Loucy (cell line): ENCODE results near the gene ZBTB21.

ENCODE experiments used
- CTCF ChIP-seq: fragments of 200-600 bp; sonication (generic); conservative IDR thresholded peaks from 2 replicates; pipeline ENCODE4 v1.5.1; 2014; ENCODE audit warnings: mild to moderate bottlenecking, antibody characterized with exemption, low read length
- EZH2phosphoT487 ChIP-seq: fragments of 200-600 bp; IDR thresholded peaks from 2 replicates; pipeline ENCODE4 v1.6.1; 2018; ENCODE audit warnings: antibody characterized with exemption, mild to moderate bottlenecking, moderate library complexity, borderline replicate concordance

GRCh38 chr21:41975391-41976272, 34.5 kb downstream of the ZBTB21 start:
- TF ChIP-seq EZH2phosphoT487 (no peak), CTCF (no peak)
